Tibial nerve (tissue), 3 donors: ENCODE data around the gene ZNF653.

ENCODE experiments used
- POLR2A ChIP-seq, 2 donors: fragments of 450-650 bp; IDR thresholded peaks; one replicate each; pipeline ENCODE4 v1.6.1; 2017; ENCODE audit warnings: antibody characterized with exemption in 2 of 2, mild to moderate bottlenecking in 2 of 2, moderate library complexity in 2 of 2
- TF ChIP-seq, protein P1 (sequence below), 5 experiments: fragments of 200-600 bp in 3 of 5; fragments of 450-650 bp in 2 of 5; sonication (generic) in 3 of 5; IDR thresholded peaks; one replicate each; pipeline ENCODE4 v1.5.1; 2016 to 2019; ENCODE audit warnings: antibody characterized with exemption in 5 of 5, mild to moderate bottlenecking in 3 of 5, moderate library complexity in 2 of 5

DNA sequence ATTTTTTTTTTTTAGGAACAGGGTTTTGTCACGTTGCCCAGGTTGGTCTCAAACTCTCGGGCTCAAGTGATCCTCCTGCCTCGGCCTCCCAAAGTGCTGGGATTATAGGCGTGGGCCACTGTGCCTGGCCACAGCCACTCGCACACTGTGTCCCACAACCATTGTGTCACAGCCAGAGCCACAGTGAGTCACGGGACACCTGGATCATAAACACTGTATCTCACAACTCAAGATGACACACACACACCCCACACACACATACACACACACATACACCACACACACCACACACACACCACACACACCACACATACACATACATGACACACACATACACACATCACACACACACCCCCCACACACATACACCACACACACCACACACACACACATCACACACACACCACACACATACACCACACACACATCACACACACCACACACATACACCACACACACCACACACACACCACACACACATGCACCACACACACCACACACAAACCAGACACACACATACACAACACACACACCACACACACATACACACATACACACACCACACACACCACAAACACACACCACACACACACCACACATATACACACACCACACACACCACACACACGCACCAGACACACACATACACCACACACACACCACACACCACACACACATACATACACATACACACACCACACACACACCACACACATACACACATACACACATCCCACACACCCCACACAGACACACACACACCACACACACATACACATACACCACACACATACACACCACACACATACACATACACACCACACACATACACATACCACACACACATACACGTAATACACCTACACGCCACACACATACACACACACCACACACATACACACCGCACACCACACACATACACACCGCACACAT is 41.0 kb downstream of the ZNF653 start:
- TF ChIP-seq, protein P1, sequence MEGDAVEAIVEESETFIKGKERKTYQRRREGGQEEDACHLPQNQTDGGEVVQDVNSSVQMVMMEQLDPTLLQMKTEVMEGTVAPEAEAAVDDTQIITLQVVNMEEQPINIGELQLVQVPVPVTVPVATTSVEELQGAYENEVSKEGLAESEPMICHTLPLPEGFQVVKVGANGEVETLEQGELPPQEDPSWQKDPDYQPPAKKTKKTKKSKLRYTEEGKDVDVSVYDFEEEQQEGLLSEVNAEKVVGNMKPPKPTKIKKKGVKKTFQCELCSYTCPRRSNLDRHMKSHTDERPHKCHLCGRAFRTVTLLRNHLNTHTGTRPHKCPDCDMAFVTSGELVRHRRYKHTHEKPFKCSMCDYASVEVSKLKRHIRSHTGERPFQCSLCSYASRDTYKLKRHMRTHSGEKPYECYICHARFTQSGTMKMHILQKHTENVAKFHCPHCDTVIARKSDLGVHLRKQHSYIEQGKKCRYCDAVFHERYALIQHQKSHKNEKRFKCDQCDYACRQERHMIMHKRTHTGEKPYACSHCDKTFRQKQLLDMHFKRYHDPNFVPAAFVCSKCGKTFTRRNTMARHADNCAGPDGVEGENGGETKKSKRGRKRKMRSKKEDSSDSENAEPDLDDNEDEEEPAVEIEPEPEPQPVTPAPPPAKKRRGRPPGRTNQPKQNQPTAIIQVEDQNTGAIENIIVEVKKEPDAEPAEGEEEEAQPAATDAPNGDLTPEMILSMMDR (IDR thresholded peaks at IDR 0.05), result no peak
- no peak for TF ChIP-seq POLR2A (IDR thresholded peaks at IDR 0.05)
